PC-9 (cell line): Measurements from ENCODE around the gene ADAP1. TPM values are rescaled to one million over a fixed set of nuclear protein-coding genes. Genes with fewer than 3 reads are reported as not detected.

ENCODE experiments used
- BruUV-seq: library from RNA; stranded (reverse); fragments of 400-500 nt; replicated peaks from 2 replicates; lab custom pipeline; 2021; lab: Mats Ljungman, UMichigan
- CTCF ChIA-PET: fragments of 300-600 bp; sonication (Branson Sonifier 250); formaldehyde crosslinking; loops from one replicate; lab custom pipeline; 2022; ENCODE audit warnings: antibody characterized with exemption; lab: Charles Lee
- POLR2A ChIA-PET: fragments of 300-600 bp; sonication (Branson Sonifier 250); formaldehyde crosslinking; loops from one replicate; lab custom pipeline; 2022; ENCODE audit warnings: antibody characterized with exemption; ENCODE audit not compliant: unreplicated experiment; lab: Charles Lee
- DNase-seq, 2 experiments: peaks; one replicate each; pipeline versions ENCODE4 v3.0.0 to v3.0.0-alpha.2; 2015 to 2022; ENCODE audit warnings: mixed read lengths in 1 of 2
- H2AFZ ChIP-seq: fragments of 200-600 bp; sonication (generic); 2 replicates; pipeline ENCODE4 v1.8.1; 2017; ENCODE audit warnings: antibody characterized with exemption
- H3F3A ChIP-seq: fragments of 200-600 bp; sonication (generic); 2 replicates; pipeline ENCODE4 v1.8.1; 2017; ENCODE audit warnings: antibody characterized with exemption, mild to moderate bottlenecking, low read depth; ENCODE audit not compliant: insufficient read depth
- H3K27ac ChIP-seq: fragments of 200-600 bp; sonication (generic); 2 replicates; pipeline ENCODE4 v1.6.1; 2016; ENCODE audit warnings: mixed run types
- H3K27me3 ChIP-seq: fragments of 200-600 bp; sonication (generic); 2 replicates; pipeline ENCODE4 v1.6.1; 2016; ENCODE audit warnings: low read depth, mixed run types; ENCODE audit not compliant: insufficient read depth
- H3K36me3 ChIP-seq: fragments of 200-600 bp; sonication (generic); 2 replicates; pipeline ENCODE4 v1.6.1; 2016; ENCODE audit warnings: low read depth, mixed run types
- H3K4me1 ChIP-seq: fragments of 200-600 bp; sonication (generic); replicated peaks from 2 replicates; pipeline ENCODE4 v1.6.1; 2016; ENCODE audit warnings: mixed run types; ENCODE audit not compliant: insufficient read depth
- H3K4me2 ChIP-seq: fragments of 200-600 bp; sonication (generic); 2 replicates; pipeline ENCODE4 v1.6.1; 2017; ENCODE audit warnings: mixed run types
- H3K4me3 ChIP-seq: fragments of 200-600 bp; sonication (generic); 2 replicates; pipeline ENCODE4 v1.6.1; 2016; ENCODE audit warnings: mixed run types
- H3K79me2 ChIP-seq: fragments of 200-600 bp; sonication (generic); 2 replicates; pipeline ENCODE4 v1.6.1; 2017; ENCODE audit warnings: low read depth, mixed run types
- H3K9me2 ChIP-seq: fragments of 200-600 bp; sonication (generic); 2 replicates; pipeline ENCODE4 v1.8.1; 2017; ENCODE audit warnings: mild to moderate bottlenecking; ENCODE audit not compliant: insufficient read depth
- H3K9me3 ChIP-seq: fragments of 200-600 bp; sonication (generic); 2 replicates; pipeline ENCODE4 v1.8.1; 2016; ENCODE audit warnings: low read depth; ENCODE audit not compliant: insufficient read depth
- H4K20me1 ChIP-seq: fragments of 200-600 bp; sonication (generic); 2 replicates; pipeline ENCODE4 v1.8.1; 2017; ENCODE audit not compliant: insufficient read depth
- CTCF ChIP-seq: fragments of 200-600 bp; sonication (generic); conservative IDR thresholded peaks from 2 replicates; pipeline ENCODE4 v1.6.1; 2017; ENCODE audit warnings: mixed run types, antibody characterized with exemption, mild to moderate bottlenecking, moderate library complexity
- EZH2 ChIP-seq: fragments of 200-600 bp; sonication (generic); IDR thresholded peaks from 2 replicates; pipeline ENCODE4 v1.8.0; 2017; ENCODE audit warnings: antibody characterized with exemption, low read depth
- intact Hi-C: fragments of 100-400 bp; cut with micrococcal nuclease; formaldehyde crosslinking; loops from one replicate; pipeline ENCODE4 v1.10.0; 2022; ENCODE audit not compliant: unreplicated experiment
- total RNA-seq: library from RNA; stranded (reverse); gene quantifications from 2 replicates; pipeline ENCODE4 v1.2.3, GENCODE V29; 2021

Gene ADAP1
- total RNA-seq, 1 experiment from 2014 or later, result 73.9 TPM

- Histone ChIP-seq H3K9me3 (no peaks in the 10 kb centered on the region), H4K20me1 (peaks cover 9% of the 10 kb centered on the region; the same call in 1 of the 2 replicates), H3K4me3 (peak overlapping the region; percentile 92), H3K79me2 (peaks cover 25% of the 10 kb centered on the region), H3K9me2 (no peaks in the 10 kb centered on the region), H3F3A (peaks cover 30% of the 10 kb centered on the region), H3K4me2 (peak overlapping the region; percentile 97), H3K27ac (no peak overlapping the region), H3K27me3 (no peaks in the 10 kb centered on the region), H3K36me3 (no peaks in the 10 kb centered on the region), H2AFZ (peak overlapping the region; percentile 71; the same call in 1 of the 2 replicates), H3K4me1 (peaks cover 37% of the 10 kb centered on the region)
- intact Hi-C loops, result loop anchor here (1.0 kb wide), 3 partner anchors 17 to 76 kb away; no protein-coding TSS in a partner anchor
- CTCF ChIA-PET, result interaction anchor here (0.6 kb wide), 2 partner anchors 77 to 133 kb away, joined by 5 to 8 read pairs; no protein-coding TSS in a partner anchor
- peak; percentile 57 to 83 for DNase-seq
- TF ChIP-seq EZH2 (no peak), CTCF (no peak)
- POLR2A ChIA-PET, result no interaction called here
- no TSS peak for BruUV-seq
These were observed 743 bp downstream of the ADAP1 start for GRCh38 chr7:953547-954327.

- no peaks in the 10 kb centered on the region for H3K27me3 ChIP-seq
- peaks cover 9% of the 10 kb centered on the region; the same call in 1 of the 2 replicates for H4K20me1 ChIP-seq
- peak overlapping the region; percentile 97 for H3K4me2 ChIP-seq
- CTCF ChIA-PET, result interaction anchor here (0.6 kb wide), 2 partner anchors 23 to 134 kb away, joined by 6 to 8 read pairs; no protein-coding TSS in a partner anchor
- POLR2A ChIA-PET, result interaction anchor here (0.6 kb wide), 1 partner anchor 120 kb away, joined by 3 read pairs; no protein-coding TSS in a partner anchor
- no peaks in the 10 kb centered on the region for H3K36me3 ChIP-seq
- H3K9me3 ChIP-seq, result no peaks in the 10 kb centered on the region
- H3K4me3 ChIP-seq, result peak overlapping the region; percentile 92
- no peaks in the 10 kb centered on the region for H3K9me2 ChIP-seq
- BruUV-seq, result no TSS peak
- DNase-seq, result no peak
- H3F3A ChIP-seq, result peaks cover 38% of the 10 kb centered on the region
- no peak overlapping the region for H2AFZ ChIP-seq
- peaks cover 34% of the 10 kb centered on the region for H3K79me2 ChIP-seq
- TF ChIP-seq CTCF (no peak), EZH2 (no peak)
- H3K4me1 ChIP-seq, result peaks cover 47% of the 10 kb centered on the region
- intact Hi-C loops, result loop anchor here (1.0 kb wide), 3 partner anchors 16 to 75 kb away; no protein-coding TSS in a partner anchor
- H3K27ac ChIP-seq, result no peak overlapping the region
These were observed 1.7 kb downstream of the ADAP1 start for GRCh38 chr7:952548-953441.
